Stimulated activated CD4-positive, alpha-beta T cell treated with anti-CD3 and anti-CD28 coated beads, TNF-alpha, amount 100 ng/mL, for 24 hours (primary cell): Measurements from ENCODE around the gene VEGFA.

ENCODE experiments used
- DNase-seq, 3 experiments: peaks; one replicate each; pipeline ENCODE4 v3.0.0-alpha.2; 2020; ENCODE audit warnings: low read depth in 3 of 3

VEGFA gene

DNA sequence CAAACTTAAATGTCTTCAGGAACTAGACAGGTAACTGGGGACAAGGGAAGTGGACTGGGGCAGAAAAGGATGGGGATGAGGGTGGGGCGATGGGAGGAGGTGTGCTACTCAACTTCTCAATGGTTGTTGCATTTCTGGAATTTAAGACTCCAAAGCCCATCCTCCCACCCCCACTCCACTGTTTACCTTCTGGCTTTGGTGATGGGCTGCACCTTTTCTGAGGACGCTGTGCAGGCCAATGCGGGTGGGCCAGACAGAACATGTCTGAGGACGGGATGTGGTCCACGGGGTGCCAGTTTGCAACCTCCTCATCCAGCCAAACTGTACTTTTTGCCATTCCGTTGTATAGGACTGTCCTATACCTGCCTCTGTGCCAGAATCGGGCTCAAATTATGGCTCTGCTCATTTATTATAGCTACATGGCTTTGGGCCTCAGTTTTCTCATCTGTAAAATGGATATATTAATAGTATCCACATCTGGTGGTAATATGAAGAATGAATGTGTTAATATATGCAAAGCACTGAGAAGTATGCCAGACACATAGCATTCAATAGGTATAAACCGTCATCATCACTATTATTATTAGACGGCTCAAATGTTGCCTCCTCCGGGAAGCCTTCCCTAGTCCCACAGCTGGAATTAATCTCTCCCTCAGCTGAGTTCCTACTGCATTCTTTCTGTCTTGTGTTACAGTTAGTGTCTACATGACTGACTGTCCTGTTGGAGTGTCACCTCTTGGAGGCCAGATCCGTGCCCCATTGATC is 31.0 kb upstream of the VEGFA start:
- DNase-seq, result no peak

DNA sequence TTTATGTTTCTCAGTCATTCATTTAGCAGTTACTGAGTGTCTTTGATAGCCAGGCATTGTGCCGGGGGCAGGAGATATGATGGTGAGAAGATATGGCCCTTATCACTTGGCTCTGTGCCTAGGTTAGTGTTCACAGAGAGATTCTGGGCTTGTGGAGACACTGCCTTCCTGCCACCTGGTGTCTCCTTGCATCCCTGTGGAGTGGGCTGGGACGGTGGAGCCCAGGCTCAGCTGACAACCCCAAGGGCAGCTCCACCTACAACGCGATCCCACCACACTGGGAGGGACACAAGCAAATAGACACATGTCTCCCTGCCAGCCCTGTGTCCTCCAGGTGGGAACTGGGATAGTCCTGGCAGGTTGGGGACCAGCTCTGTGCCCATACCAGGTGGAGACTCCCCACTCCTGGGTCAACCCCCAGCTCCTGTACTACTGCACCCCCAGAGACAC is 30.3 kb upstream of the VEGFA start:
- DNase-seq, result no peak

DNA sequence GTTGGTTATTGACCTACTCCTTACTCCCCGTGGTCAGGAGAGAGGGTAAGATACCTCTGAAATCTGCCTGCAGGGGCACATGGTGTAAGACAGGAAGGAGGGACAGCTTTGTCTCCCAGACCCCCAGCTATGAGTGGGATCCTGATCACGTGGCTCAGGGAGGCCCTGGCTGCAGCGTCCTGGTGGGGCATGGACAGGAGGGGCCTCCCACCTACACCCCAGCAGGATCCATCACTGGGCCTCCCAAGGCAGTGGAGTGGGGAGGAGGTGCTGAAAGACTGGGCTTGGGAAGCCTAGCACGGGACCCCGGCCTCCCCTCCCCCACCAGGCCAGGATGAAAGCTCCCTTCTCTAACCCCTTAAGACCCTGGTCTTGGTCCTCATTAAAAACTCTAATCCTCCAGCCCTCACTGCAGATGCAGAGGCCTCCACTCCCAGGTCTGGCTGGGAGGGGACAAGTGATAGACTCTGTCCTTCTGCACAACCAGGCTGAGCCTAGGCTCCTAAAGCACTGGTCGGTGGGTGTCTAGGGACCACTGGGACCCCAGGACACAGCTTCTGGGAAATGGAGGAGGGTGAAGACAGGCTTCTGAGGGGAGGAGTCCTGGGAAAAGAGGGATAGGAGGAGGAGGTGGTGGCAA is 29.6 kb upstream of the VEGFA start:
- no peak for DNase-seq

DNA sequence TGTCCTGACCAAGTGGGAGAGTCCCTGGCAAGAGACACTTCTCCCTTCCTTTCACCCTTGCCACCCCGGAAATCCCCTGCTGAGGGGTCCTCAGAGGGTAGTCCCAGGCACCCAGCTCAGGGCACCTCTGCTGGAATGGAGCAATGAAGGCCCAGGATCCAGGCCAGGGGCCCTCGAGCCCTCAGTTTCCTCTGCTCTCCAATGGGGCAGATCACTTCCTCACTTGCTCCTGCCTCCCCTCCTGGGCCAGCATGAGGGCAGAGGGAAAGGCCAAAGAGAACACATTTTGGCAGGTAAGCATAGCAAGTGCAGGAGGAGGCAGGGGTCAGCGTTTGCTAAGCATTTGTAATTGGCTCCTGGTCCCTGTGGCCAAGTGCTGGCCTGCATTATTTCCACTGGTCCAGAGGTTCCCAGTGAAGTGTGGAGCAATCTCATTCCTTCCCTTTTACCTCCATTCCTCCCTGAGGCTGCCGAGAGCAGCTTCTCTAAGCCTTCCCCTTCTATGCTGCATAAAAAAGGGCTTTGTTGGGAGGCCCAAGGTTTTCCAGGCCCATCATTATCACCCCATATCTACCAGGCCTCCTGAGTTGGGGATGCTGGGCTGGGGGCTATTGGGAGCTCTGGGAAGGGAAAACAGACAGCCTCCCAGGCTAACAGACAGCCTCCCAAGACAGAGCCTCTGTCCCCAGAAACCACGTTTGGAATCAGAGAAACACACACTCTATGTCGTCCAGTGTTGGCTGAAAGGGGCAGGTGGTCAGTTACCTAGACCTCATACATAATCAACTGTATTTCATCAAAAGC is 28.8 kb upstream of the VEGFA start:
- DNase-seq, result no peak

DNA sequence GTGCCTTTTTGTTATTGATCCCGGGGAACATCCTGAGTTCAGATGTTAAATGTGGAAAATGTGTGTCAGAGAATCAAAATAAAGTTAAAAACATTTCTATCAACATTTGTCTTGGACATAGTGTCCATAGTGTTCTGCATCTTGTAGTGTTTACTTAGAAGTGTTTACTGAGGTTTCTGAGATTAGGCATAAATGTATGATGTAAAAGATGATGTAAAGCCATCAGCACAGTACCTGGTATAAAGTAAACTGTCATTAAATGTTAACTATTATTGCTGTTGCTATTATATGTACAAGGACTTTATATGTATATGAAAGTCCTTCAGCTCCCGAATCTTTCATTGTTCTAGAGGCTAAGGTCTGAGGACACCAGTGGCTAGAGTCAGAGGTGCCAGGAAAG is 28.2 kb upstream of the VEGFA start:
- no peak for DNase-seq

DNA sequence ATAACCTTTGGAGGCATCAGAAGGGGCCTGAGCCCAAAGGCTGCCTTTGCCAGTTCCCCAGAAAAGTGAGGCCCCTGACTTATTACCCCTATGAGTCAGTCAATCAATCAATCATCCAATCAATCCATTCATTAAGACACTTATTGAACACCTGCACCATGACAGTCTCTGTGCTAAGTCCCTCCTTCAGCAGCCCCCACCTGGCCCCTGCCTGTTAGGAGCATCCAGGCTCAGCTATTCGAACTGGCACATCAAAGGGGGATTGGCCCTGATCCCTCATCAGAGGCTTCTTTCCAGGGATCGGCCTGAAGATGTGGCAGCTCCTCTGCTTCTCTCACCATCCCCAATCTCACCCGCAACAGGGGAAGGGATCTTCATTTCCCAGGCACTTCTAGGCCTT is 27.7 kb upstream of the VEGFA start:
- no peak for DNase-seq

DNA sequence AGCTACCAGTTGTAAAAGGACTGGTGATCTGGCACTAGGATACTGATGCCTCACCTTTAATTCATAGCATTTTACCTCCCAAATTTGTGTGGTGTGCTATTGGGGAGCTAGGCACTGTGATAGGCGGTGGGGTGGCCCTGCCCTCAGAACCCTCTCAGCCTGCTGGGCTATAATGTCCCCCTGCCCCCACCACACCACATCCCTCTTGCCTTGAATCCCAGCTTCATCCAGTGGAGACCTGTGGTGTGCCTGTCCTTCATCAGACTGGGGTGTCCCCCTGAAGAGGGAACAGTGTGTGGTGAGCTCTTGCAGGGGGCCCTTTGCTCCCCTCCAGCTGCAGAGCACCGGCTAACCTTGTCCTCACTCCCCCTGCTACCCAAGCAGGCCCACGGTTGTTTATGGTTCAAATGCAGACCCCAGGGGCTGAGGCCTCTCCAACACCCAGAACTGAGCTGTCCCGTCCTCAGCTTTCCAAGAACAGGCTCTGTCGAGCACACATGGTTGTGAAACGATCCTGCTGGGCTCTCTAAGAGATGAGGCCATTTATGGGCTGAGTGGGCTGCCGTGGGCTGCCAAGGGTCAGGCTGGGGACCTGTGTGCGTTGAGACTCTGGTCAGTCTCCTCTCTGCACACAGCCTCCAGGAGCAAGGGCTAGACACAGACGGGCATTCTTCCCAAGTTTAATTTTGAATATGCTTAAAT is 26.9 kb upstream of the VEGFA start:
- DNase-seq, result no peak

DNA sequence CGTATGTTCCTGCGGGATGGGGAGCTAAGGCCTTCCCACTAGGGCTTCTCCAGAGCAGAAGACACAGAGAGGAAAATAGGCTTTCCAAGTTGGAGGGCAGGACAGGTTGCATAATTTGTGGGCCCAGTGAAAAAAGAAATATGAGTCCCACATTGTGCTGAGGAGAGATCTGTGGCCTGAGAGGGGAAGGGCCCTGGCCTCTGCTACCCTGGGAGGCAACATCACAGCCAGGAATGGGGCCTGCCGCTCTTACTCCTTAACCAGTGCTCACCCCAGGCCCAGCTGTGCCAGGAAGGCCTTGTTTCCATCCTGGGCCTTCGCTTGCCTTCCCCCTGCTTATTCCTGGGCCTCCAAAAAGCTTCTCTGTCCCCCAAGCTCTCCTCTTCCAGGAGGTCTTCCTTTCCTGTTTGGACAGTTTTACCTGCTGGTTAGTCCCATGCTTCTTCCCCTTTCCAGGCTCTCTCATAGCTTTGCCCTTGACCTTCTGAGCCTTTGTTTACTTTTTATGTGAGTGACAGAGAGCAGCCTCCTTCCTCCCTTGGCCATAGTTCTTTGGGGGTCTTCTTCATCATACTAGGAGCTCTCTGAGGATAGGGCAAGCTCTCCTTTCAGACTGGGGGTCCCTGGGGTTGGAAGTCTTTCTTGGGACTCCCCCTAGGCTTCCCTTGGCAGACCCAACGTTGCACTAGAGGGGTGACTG is 26.2 kb upstream of the VEGFA start:
- DNase-seq, result no peak

DNA sequence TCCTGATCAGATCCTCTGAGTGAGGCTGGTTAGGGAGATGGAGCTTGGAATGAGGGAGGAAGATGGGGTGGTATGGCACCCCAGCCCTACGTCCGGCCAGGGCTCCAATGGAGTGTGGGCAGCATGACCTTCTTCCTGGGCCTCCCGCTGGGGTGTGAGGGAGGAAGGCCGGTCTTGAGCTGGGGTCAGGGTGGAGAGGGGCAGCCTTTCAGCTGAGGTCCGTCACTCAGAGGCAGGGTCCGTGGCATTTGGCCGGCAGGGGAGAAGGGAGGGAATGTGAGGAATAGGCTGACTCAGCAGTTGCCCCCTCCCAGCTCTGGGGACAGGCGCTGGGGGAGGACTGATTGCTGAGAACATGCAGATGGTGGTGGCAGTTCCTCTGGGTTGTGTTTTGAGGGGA is 25.5 kb upstream of the VEGFA start:
- no peak for DNase-seq

DNA sequence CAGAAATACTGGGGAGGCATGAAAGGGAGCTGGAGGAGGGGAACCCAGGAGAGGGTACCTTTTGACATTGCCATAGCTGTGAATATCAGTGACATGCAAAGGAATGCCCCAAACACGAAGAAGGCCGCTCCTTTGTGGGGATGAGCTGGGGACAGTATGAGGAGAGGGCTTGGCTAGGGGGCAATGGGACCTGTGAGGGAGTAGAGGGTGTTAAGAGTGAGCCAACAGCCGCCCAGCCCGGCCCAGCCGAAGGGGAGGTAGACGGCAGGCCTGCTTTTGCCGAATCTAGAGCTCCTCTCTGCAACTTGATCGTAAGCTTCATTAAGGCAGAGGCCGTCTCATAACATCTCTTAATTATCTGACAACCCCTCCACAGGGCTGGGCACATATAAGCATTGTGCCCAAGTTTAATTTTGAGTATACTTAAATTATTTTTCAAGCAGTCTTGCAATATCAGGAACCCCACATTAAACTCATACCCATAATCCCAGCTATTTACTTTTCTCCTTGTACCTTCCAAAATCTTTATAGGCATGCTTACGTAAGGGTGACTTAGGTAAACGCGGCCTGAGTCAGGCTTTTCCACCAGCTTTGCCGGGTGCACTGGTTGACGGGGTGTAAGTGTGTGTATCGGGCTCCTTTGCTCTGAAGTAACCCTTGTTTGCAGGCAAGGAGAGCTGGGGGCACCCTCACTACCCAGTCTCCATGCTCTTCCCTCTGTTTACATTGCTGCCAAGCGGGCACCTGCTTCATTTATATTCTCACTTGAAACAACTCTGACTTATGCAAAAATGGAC is 24.9 kb upstream of the VEGFA start:
- no peak for DNase-seq

DNA sequence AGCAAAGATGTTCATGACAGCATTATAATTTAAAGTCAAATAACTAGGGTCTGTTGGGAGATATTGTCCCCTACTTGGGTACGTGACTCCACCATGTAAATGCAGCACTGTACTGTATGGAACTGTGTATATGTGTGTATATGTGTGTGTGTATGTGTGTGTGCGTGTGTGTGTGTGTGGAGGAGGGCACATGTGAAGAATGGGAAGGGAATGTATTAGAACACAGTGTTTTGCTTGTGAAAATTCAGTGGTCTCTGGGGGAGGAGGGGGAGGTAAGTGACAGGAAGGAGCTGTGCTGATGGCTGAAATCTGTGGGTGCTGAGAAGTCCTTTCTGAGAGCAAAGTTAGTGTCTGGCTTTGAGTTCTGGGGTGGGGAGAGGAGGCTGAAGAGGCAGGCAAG is 23.9 kb upstream of the VEGFA start:
- DNase-seq, result no peak

DNA sequence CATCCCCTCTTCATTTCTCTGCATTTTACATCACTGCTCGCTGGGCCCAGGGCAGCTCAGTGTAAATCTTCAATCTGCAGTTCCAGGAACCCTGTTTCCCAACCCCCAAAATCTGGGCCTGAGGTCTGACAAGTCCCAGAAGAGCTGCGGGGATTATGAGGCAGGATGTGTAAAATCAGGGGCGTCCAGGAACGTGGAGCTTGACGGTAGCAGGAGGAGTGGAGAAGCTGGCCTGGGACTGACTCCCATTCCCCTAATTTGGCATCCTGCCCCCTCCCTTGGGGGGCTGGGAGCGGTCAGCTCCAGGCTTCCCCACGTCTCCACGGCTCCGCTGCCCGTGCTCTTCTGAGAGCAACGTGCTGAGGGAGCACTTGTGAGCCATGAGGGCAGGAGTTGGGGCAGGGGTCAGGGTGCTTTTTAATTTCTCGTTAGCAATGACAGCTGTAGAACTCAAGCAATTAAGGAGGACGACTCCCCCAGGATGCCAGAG is 23.4 kb upstream of the VEGFA start:
- DNase-seq, result no peak

DNA sequence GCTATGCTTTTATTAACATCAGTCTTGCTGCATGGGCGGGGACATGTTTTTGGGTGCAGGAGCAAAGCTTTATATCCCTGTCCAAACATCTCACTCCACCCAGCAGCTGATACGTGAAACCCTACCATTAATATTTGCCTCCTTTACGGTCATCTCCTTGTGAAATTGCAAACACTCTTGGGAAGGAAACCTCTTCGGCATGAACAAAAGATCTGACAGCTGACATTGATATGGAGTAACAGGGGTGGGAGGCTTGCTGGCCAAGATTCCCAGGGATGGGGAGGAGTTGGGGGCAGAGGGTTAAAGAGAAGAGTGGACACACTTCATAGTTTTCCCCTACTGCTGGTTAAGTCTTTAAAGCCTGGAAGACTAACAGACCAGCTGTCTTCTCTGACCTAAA is 22.2 kb upstream of the VEGFA start:
- no peak for DNase-seq

DNA sequence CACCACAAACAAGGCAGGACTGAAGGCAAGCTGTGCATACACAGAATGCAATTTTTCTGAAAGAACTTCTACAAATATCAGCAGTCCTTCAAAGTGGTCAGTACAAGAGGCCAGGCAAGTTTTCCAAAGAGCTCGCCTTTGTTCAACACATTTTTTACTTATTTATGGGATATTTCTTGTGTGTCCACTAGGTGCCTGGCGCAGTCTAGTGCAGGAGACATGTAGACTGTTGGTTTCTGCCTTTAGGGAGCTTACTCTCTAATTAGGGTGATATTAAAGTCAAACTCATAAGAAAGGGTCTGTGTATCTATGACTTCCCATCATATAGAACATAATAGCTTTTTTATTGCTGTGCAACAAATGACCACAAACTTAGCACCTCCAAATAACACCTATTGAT is 21.2 kb upstream of the VEGFA start:
- DNase-seq, result no peak

DNA sequence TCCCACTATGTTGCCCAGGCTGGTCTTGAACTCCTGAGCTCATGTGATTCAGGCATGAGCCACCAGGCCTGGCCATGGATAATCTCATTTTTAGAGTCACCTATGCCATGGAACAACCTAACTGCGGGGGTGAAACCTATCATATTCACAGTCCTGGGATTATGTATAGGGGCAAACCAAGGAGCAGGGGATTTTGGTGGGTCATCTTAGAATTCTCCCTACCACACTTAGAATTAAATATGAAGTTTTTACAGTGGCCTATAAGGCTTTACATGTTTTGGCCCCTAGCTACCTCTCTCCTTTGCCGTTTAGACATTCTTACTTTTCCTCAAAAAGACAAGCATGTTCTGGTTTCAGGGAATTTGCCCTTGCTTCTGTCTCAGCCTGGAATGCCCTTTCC is 20.6 kb upstream of the VEGFA start:
- no peak for DNase-seq

DNA sequence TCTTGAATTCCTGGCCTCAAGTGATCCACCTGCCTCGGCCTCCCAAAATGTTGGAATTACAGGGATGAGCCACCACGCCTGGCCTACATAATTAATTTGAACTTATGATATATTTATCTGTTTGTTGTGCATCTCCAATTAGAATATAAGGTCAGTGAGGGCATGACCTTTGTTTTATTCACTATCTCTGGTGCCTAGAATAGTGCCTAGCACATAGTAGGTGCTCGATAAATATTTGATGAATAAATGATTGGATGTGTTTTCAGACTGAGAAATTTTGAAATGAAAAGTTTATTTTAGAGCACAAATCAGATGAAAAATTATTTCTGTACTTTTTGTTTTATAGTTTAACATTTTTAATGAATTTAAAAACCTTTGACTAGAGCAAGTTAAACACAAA is 19.4 kb upstream of the VEGFA start:
- no peak for DNase-seq

DNA sequence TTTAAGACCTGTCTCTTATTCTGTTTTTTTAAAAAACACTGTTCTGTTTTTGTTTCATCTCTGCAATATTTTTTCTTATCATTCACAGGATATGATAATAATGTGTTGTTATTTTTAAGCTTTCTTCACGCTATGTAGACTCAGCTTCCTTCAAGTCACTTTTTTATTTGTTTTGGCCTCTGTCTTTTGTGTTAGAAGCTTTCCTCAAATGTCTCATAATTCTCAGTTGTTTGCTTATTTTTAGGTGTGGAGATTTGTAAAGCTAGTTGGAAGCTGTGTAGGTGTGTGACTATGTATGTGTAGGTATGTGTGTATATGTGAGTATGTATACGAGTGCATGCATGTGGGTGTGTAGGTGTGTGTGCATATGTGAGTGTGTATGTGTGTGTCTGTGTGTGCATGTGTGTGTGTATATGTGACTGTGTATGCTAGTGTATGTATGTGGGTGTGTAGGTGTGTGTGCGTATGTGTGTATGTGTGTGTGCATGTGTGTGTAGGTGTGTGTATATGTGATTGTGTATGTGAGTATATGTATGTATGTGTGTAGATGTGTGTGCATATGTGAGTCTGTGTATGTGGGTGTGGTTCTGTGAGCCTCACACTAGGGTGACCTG is 16.3 kb upstream of the VEGFA start:
- no peak for DNase-seq

DNA sequence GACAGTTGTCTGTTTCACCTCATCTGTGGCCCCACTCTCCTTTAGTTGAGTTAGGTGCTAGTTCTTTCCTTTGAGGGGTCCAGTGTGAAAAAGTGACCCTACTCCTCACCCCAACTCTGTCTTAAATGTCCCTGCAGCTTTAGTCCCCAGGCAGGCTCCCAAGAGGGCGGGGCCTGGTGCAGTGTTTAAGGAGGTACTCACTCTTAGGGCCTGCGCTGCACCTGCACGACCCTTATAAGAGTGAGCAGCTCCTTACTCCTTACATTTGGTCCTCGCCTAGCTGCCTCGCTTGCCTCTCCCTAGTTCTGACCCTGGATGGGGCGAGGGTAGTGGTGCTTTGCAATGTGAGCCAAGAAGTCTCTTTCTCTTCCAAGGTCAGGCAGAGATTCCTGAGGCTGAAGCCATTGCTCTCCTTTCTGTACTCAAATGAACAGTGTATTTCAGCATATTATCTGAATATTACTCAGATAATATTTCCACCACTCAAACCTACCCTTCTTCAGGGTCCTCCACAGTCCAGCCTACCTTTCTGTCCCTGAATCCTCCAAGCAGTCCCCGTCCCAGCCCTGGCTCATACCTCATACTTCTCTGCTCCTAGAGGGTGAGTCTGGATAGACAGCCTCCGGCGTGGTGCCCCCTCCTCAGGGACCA is 11.9 kb upstream of the VEGFA start:
- DNase-seq, result no peak

DNA sequence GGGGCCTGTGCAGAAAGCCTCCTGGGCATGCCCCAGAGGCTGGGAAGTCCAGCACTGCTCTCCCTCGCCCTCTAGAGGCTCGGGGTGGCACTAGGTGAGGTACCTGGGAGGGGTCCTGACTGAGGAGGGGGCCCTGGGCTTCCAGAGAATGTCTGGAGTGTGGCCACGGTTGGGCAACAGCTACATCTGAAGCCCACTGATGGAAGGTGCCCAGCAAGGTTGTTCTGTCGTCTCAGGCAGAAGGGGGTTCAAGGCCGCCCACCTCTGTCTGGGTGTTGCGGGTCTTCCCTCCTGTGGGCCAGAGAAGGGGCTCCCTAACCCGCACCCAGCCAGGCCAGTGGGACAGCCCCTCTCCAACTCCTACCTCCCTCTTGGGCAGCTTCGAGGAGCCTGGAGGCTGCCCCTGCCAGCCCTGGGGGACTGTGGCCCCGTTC is 11.4 kb upstream of the VEGFA start:
- DNase-seq, result no peak
